ENCODE data around the gene KLHDC3. TPM values are rescaled to one million over a fixed set of nuclear protein-coding genes. Genes with fewer than 3 reads are reported as not detected.

Gene KLHDC3
- total and polyA plus RNA-seq, 10 of the 15 experiments (the other 5 are each of a cell fraction or from before 2014, with no cell fraction given): 2.4 to 102 (median 55.4) TPM

DNA sequence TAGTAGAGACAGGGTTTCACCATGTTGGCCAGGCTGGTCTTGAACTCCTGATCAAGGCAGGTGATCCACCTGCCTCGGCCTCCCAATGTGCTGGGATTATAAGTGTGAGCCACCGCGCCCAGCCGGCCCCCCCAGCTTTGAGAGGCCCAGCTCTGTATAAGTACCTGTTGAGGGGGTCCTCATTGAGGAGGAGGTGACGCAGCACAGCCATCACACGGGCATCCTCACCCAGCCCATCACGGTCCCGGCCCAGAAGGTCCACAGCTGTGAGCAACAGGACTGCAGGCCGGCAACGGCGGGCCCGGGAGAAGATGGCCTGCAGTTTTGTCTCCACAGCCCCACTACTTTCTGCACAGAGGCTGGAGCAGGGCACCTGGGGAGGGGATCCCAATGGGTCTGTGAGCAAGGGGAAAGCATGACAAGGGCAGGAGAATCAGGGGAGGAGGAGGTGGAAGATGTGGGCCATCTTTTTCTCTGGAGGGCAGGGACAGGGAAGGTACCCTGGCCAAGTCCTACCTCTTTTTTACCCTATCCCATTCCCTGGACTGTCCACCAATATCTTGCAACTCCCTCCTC lies 45.8 kb upstream of the KLHDC3 start (continued):
- TF ChIP-seq, protein P1, sequence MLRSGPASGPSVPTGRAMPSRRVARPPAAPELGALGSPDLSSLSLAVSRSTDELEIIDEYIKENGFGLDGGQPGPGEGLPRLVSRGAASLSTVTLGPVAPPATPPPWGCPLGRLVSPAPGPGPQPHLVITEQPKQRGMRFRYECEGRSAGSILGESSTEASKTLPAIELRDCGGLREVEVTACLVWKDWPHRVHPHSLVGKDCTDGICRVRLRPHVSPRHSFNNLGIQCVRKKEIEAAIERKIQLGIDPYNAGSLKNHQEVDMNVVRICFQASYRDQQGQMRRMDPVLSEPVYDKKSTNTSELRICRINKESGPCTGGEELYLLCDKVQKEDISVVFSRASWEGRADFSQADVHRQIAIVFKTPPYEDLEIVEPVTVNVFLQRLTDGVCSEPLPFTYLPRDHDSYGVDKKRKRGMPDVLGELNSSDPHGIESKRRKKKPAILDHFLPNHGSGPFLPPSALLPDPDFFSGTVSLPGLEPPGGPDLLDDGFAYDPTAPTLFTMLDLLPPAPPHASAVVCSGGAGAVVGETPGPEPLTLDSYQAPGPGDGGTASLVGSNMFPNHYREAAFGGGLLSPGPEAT (IDR thresholded peaks at IDR 0.05; ENCODE audit: low read depth): no peak
- TF ChIP-seq GABPA (IDR thresholded peaks at IDR 0.05; ENCODE audit: low read depth): no peak

DNA sequence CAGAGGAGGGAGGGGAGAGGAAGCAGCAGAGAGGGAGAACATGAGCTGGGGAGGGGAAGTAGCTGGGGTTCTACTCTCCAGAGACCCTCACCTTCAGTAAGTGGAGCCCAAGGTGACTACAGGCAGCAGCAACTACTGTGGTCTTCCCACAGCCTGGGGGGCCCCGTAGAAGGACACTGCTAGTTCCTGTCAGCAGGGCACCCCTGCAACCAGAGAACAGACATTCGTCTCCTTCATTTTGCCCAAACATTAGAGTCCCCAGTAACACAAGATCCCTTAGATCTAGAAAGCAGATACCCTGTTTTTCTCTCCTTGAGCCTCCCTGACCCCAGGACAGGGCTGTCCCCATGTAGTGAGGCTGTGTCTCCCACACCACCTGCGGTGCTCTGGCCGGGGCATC lies 45.3 kb upstream of the KLHDC3 start:
- RAD21 ChIA-PET (ENCODE audit: unreplicated experiment): no interaction called here

More for the DNA sequence above, 45.3 kb upstream of the KLHDC3 start:
- H4K20me1 ChIP-seq (ENCODE audit: control insufficient read depth, insufficient read depth): no peaks in the 10 kb centered on the region
- no peak overlapping the region for H3K4me2 ChIP-seq (ENCODE audit: control insufficient read depth, insufficient read depth)
- intact Hi-C loops (cut with micrococcal nuclease; ENCODE audit: unreplicated experiment): no loop called here
- no peaks in the 10 kb centered on the region; a peak in 3 of 4 replicates for H3K36me3 ChIP-seq (ENCODE audit: control insufficient read depth in 2 of 2, insufficient read depth in 2 of 2, low read length in 1 of 2)
- in situ Hi-C loops (cut with MboI): no loop called here
- DNase-seq (ENCODE audit: low read depth, low spot score) (no peak), FAIRE-seq (no peak), ATAC-seq (no peak)
- no peak overlapping the region for H3K27ac ChIP-seq (ENCODE audit: control insufficient read depth, insufficient read depth)
- no peak overlapping the region for H3K4me3 ChIP-seq
- H3K9ac ChIP-seq (ENCODE audit: control insufficient read depth, insufficient read depth, low read length): no peak overlapping the region
- ChIA-PET SMC1A (ENCODE audit: uncharacterized antibody, unreplicated experiment) (no interaction called here), CTCF (interaction anchor here (1.1 kb wide), 1 partner anchor 68 kb away, joined by 4 read pairs; no protein-coding TSS in a partner anchor), POLR2A (no interaction called here)
- 71% methylated on average over 4 of the region's 4 CpGs for WGBS (ENCODE audit: insufficient coverage, insufficient replicate concordance, low lambda C conversion rate, missing lambda C conversion rate)
- H3K9me3 ChIP-seq (replicated peaks; ENCODE audit: control insufficient read depth, insufficient read depth, low read length): no peaks in the 10 kb centered on the region
- no peaks in the 10 kb centered on the region for H3K4me1 ChIP-seq (ENCODE audit: control insufficient read depth, insufficient read depth, low read length)
- no peaks in the 10 kb centered on the region for H3K79me2 ChIP-seq (ENCODE audit: control insufficient read depth, insufficient read depth, low read length)
- no peak for TF ChIP-seq SUZ12 (IDR thresholded peaks at IDR 0.05; ENCODE audit: unreplicated experiment)
- no peak for TF ChIP-seq ZZZ3 (IDR thresholded peaks at IDR 0.05; ENCODE audit: control insufficient read depth, insufficient read length, low read depth)
- TF ChIP-seq, protein P2, sequence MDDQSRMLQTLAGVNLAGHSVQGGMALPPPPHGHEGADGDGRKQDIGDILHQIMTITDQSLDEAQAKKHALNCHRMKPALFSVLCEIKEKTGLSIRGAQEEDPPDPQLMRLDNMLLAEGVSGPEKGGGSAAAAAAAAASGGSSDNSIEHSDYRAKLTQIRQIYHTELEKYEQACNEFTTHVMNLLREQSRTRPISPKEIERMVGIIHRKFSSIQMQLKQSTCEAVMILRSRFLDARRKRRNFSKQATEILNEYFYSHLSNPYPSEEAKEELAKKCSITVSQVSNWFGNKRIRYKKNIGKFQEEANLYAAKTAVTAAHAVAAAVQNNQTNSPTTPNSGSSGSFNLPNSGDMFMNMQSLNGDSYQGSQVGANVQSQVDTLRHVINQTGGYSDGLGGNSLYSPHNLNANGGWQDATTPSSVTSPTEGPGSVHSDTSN (IDR thresholded peaks at IDR 0.05; ENCODE audit: insufficient replicate concordance, low read depth, low read length): no peak
- TF ChIP-seq ZNF622 (IDR thresholded peaks at IDR 0.05): no peak
- TF ChIP-seq ZNF384 (IDR thresholded peaks at IDR 0.05; ENCODE audit: borderline replicate concordance, low read depth, low read length): no peak
- TF ChIP-seq RBBP5 (conservative IDR thresholded peaks at IDR 0.05): no peak
- no peak for TF ChIP-seq ZSCAN29 (IDR thresholded peaks at IDR 0.05)
- TF ChIP-seq CBX5 (IDR thresholded peaks at IDR 0.05; ENCODE audit: low read depth): no peak
- TF ChIP-seq, protein P3, sequence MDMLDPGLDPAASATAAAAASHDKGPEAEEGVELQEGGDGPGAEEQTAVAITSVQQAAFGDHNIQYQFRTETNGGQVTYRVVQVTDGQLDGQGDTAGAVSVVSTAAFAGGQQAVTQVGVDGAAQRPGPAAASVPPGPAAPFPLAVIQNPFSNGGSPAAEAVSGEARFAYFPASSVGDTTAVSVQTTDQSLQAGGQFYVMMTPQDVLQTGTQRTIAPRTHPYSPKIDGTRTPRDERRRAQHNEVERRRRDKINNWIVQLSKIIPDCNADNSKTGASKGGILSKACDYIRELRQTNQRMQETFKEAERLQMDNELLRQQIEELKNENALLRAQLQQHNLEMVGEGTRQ (IDR thresholded peaks at IDR 0.05; ENCODE audit: borderline replicate concordance, low read depth, low read length): no peak
- no peak for TF ChIP-seq KDM1A (IDR thresholded peaks at IDR 0.05; ENCODE audit: borderline replicate concordance)
- TF ChIP-seq HCFC1 (IDR thresholded peaks at IDR 0.05; ENCODE audit: low read length): no peak
- TF ChIP-seq ZNF24 (IDR thresholded peaks at IDR 0.05): no peak
- TF ChIP-seq CBFB (IDR thresholded peaks at IDR 0.05; ENCODE audit: low read depth): no peak
- no peaks in the 10 kb centered on the region for H3K27me3 ChIP-seq (replicated peaks in 1 of 2; ENCODE audit: control insufficient read depth in 2 of 2, insufficient read depth in 2 of 2, low read length in 1 of 2)
- H2AFZ ChIP-seq (ENCODE audit: control insufficient read depth, low read depth, low read length): no peak overlapping the region
- no TSS peak for BruUV-seq (replicated peaks)

Measured in GM12878 (cell line).